ENCODE data around the gene MAGEA4. TPM values are rescaled to one million over a fixed set of nuclear protein-coding genes. Genes with fewer than 3 reads are reported as not detected.

MAGEA4 gene
- total and polyA plus RNA-seq, 12 donors: not detected

- DNase-seq: peak; percentile 46 to 77 (median 69)
- intact Hi-C loops (cut with DNase I): no loop called here
- TF ChIP-seq POLR2A (IDR thresholded peaks at IDR 0.05) (no peak), CTCF (IDR thresholded peaks at IDR 0.05) (no peak)
- Histone ChIP-seq H3K4me3 (no peak overlapping the region), H3K27me3 (no peaks in the 10 kb centered on the region), H3K9me3 (replicated peaks in 1 of 3) (no peaks in the 10 kb centered on the region), H3K36me3 (replicated peaks in 1 of 2) (no peaks in the 10 kb centered on the region), H3K27ac (peak overlapping the region in 1 of 5 donors; percentile 6), H3K4me1 (replicated peaks in 1 of 2) (no peaks in the 10 kb centered on the region)
- WGBS, 4 donors: 37 to 45% (median 43%) methylated on average over 3 to 5 of the region's 5 CpGs
These were observed 37.2 kb upstream of the MAGEA4 start for GRCh38 chrX:151875270-151876026.

GRCh38 chrX:151878574-151878973, 34.1 kb upstream of the MAGEA4 start:
- Histone ChIP-seq H3K4me1 (replicated peaks in 1 of 2) (no peaks in the 10 kb centered on the region), H3K36me3 (replicated peaks in 1 of 2) (no peaks in the 10 kb centered on the region), H3K27ac (no peak overlapping the region), H3K27me3 (no peaks in the 10 kb centered on the region), H3K9me3 (replicated peaks in 1 of 3) (no peaks in the 10 kb centered on the region), H3K4me3 (no peak overlapping the region)
- intact Hi-C loops (cut with DNase I): no loop called here
- no peak for TF ChIP-seq POLR2A (IDR thresholded peaks at IDR 0.05)
- no peak for TF ChIP-seq CTCF (IDR thresholded peaks at IDR 0.05)
- 77 to 88% (median 83%) methylated on average over 8 of the region's 8 CpGs for WGBS, 4 donors
- no peak for DNase-seq

- Histone ChIP-seq H3K36me3 (replicated peaks in 1 of 2) (no peaks in the 10 kb centered on the region), H3K4me3 (no peak overlapping the region), H3K27me3 (no peaks in the 10 kb centered on the region), H3K27ac (no peak overlapping the region), H3K9me3 (replicated peaks in 1 of 3) (no peaks in the 10 kb centered on the region), H3K4me1 (replicated peaks in 1 of 2) (no peaks in the 10 kb centered on the region)
- DNase-seq: no peak
- 49 to 71% (median 63%) methylated on average over 4 of the region's 4 CpGs for WGBS, 4 donors
- TF ChIP-seq CTCF (IDR thresholded peaks at IDR 0.05): no peak
- no peak for TF ChIP-seq POLR2A (IDR thresholded peaks at IDR 0.05)
- intact Hi-C loops (cut with DNase I): no loop called here
These were observed 32.8 kb upstream of the MAGEA4 start for GRCh38 chrX:151879856-151880255.

- DNase-seq: no peak
- intact Hi-C loops (cut with DNase I): no loop called here
- TF ChIP-seq POLR2A (IDR thresholded peaks at IDR 0.05): no peak
- TF ChIP-seq CTCF (IDR thresholded peaks at IDR 0.05): no peak
- WGBS, 4 donors: 46 to 66% (median 57%) methylated on average over 2 of the region's 2 CpGs
- Histone ChIP-seq H3K4me1 (replicated peaks in 1 of 2) (no peaks in the 10 kb centered on the region), H3K9me3 (replicated peaks in 1 of 3) (no peaks in the 10 kb centered on the region), H3K27ac (no peak overlapping the region), H3K36me3 (replicated peaks in 1 of 2) (no peaks in the 10 kb centered on the region), H3K27me3 (no peaks in the 10 kb centered on the region), H3K4me3 (no peak overlapping the region)
These were observed 31.8 kb upstream of the MAGEA4 start for GRCh38 chrX:151880895-151881294.

Data from adrenal gland (tissue), 12 donors.